ENCODE measurements around the gene ARHGEF6.

DNA sequence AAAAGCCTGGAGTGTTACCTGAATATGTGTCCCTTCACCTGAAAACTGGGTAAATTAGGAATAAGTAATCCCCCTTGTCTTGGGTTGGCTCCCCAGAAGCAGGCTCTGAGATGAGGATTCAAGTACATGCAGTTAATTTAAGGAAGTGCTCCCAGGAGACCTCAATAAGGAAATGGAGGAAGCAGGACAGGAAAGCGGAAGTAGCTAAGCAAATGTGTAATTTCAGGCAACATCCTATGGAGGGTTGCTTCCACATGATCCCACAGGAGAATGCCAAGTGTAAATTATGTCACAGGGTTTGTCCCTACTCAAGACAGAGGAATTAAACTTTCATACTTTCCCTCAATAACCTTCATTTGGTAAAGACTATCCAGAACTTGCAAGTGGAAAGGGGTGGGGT is 48.1 kb upstream of the ARHGEF6 start:
- TF ChIP-seq, protein P1, sequence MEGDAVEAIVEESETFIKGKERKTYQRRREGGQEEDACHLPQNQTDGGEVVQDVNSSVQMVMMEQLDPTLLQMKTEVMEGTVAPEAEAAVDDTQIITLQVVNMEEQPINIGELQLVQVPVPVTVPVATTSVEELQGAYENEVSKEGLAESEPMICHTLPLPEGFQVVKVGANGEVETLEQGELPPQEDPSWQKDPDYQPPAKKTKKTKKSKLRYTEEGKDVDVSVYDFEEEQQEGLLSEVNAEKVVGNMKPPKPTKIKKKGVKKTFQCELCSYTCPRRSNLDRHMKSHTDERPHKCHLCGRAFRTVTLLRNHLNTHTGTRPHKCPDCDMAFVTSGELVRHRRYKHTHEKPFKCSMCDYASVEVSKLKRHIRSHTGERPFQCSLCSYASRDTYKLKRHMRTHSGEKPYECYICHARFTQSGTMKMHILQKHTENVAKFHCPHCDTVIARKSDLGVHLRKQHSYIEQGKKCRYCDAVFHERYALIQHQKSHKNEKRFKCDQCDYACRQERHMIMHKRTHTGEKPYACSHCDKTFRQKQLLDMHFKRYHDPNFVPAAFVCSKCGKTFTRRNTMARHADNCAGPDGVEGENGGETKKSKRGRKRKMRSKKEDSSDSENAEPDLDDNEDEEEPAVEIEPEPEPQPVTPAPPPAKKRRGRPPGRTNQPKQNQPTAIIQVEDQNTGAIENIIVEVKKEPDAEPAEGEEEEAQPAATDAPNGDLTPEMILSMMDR (IDR thresholded peaks at IDR 0.05; ENCODE audit: insufficient read depth, low read length, poor library complexity, severe bottlenecking), result no peak
- TF ChIP-seq EZH2phosphoT487 (conservative IDR thresholded peaks at IDR 0.05; ENCODE audit: low read length), result no peak
